ENCODE results near the gene PIK3R4.

PIK3R4 gene

GRCh38 chr3:130741946-130742610 lies 4.6 kb downstream of the PIK3R4 start:
- H3K4me3 ChIP-seq (ENCODE audit: low read depth, low read length): no peak overlapping the region

GRCh38 chr3:130739848-130740247 lies 6.8 kb downstream of the PIK3R4 start:
- no peak for TF ChIP-seq CTCF (IDR thresholded peaks at IDR 0.05; ENCODE audit: low read depth, low read length)
- no peak overlapping the region for H3K4me3 ChIP-seq (ENCODE audit: low read depth, low read length)

More at GRCh38 chr3:130741946-130742610, 4.6 kb downstream of the PIK3R4 start:
- TF ChIP-seq CTCF (IDR thresholded peaks at IDR 0.05; ENCODE audit: low read depth, low read length): no peak

- no peak overlapping the region for H3K4me3 ChIP-seq (ENCODE audit: low read depth, low read length)
- TF ChIP-seq CTCF (IDR thresholded peaks at IDR 0.05; ENCODE audit: low read depth, low read length): no peak
These were observed 8.4 kb downstream of the PIK3R4 start for GRCh38 chr3:130738241-130738640.

GRCh38 chr3:130737622-130738021 lies 9.0 kb downstream of the PIK3R4 start:
- no peak overlapping the region for H3K4me3 ChIP-seq (ENCODE audit: low read depth, low read length)
- no peak for TF ChIP-seq CTCF (IDR thresholded peaks at IDR 0.05; ENCODE audit: low read depth, low read length)

- TF ChIP-seq CTCF (IDR thresholded peaks at IDR 0.05; ENCODE audit: low read depth, low read length): no peak
- H3K4me3 ChIP-seq (ENCODE audit: low read depth, low read length): no peak overlapping the region
These were observed 13.3 kb downstream of the PIK3R4 start for GRCh38 chr3:130733236-130733875.

GRCh38 chr3:130732501-130732900 lies 14.1 kb downstream of the PIK3R4 start:
- no peak overlapping the region for H3K4me3 ChIP-seq (ENCODE audit: low read depth, low read length)
- TF ChIP-seq CTCF (IDR thresholded peaks at IDR 0.05; ENCODE audit: low read depth, low read length): no peak

- TF ChIP-seq CTCF (IDR thresholded peaks at IDR 0.05; ENCODE audit: low read depth, low read length): no peak
- no peak overlapping the region for H3K4me3 ChIP-seq (ENCODE audit: low read depth, low read length)
These were observed 14.8 kb downstream of the PIK3R4 start for GRCh38 chr3:130731817-130732216.
